GM04503 (cell line): ENCODE results near the gene CFHR2.
A peak's percentile ranks its signal among the peaks of the same experiment; 100 is the strongest.
"Not testable (repeated sequence)": the region's sequence is repeated elsewhere in the genome, so short reads cannot be mapped to it uniquely, and the experiment has no call there.

Experiments used
- DNase-seq: peaks from one replicate; pipeline ENCODE4 v3.0.0-alpha.2; 2012; ENCODE audit warnings: low read depth

CFHR2 gene

GRCh38 chr1:196943568-196943967 lies at the start of gene CFHR2:
CFHR2 (plus strand) TSS chr1:196943738; CDS start chr1:196943881, 143 bp downstream.
- not testable (repeated sequence) for DNase-seq

- no peak for DNase-seq
These were observed 47.2 kb upstream of the CFHR2 start for GRCh38 chr1:196896355-196896754.

GRCh38 chr1:196897158-196897828 lies 46.2 kb upstream of the CFHR2 start:
- no peak for DNase-seq

- no peak for DNase-seq
These were observed 41.2 kb upstream of the CFHR2 start for GRCh38 chr1:196902344-196902743.

GRCh38 chr1:196910215-196910614 lies 33.3 kb upstream of the CFHR2 start:
- DNase-seq, result no peak

GRCh38 chr1:196912283-196912682 lies 31.3 kb upstream of the CFHR2 start:
- DNase-seq, result not testable (repeated sequence)

GRCh38 chr1:196926839-196927238 lies 16.7 kb upstream of the CFHR2 start:
- DNase-seq, result peak; percentile 5

GRCh38 chr1:196932853-196933252 lies 10.7 kb upstream of the CFHR2 start:
- DNase-seq, result not testable (repeated sequence)

- DNase-seq, result no peak
These were observed 9.9 kb upstream of the CFHR2 start for GRCh38 chr1:196933531-196934189.

GRCh38 chr1:196941474-196941873 lies 2.1 kb upstream of the CFHR2 start:
- DNase-seq, result not testable (repeated sequence)

- peak; percentile 3 for DNase-seq
These were observed 8.3 kb downstream of the CFHR2 start for GRCh38 chr1:196951711-196952394.

- no peak for DNase-seq
These were observed 11.2 kb downstream of the CFHR2 start for GRCh38 chr1:196954778-196955177.

GRCh38 chr1:196955926-196956325 lies 12.4 kb downstream of the CFHR2 start:
- no peak for DNase-seq

- no peak for DNase-seq
These were observed 17.3 kb downstream of the CFHR2 start for GRCh38 chr1:196960854-196961253.

- DNase-seq, result no peak
These were observed 26.6 kb downstream of the CFHR2 start for GRCh38 chr1:196970182-196970581.

GRCh38 chr1:196976278-196976677 lies 32.7 kb downstream of the CFHR2 start:
- no peak for DNase-seq

GRCh38 chr1:196977278-196977677 lies 33.7 kb downstream of the CFHR2 start, which contains the start of gene CFHR5:
CFHR5 (plus strand) TSS chr1:196977556; CDS start chr1:196977665, 109 bp downstream.
- DNase-seq, result no peak

GRCh38 chr1:196980859-196981258 lies 37.3 kb downstream of the CFHR2 start:
- DNase-seq, result no peak

- DNase-seq, result not testable (repeated sequence)
These were observed 38.7 kb downstream of the CFHR2 start for GRCh38 chr1:196982247-196982646.

- not testable (repeated sequence) for DNase-seq
These were observed 48.5 kb downstream of the CFHR2 start for GRCh38 chr1:196991919-196992651.

GRCh38 chr1:196993916-196994315 lies 50.4 kb downstream of the CFHR2 start:
- no peak for DNase-seq

- DNase-seq, result peak; percentile 72
These were observed 53.9 kb downstream of the CFHR2 start for GRCh38 chr1:196997423-196997822.
